8988T (cell line): ENCODE data around the gene KIF9.
A peak's percentile ranks its signal among the peaks of the same experiment; 100 is the strongest.
"Not testable (repeated sequence)": the region's sequence is repeated elsewhere in the genome, so short reads cannot be mapped to it uniquely, and the experiment has no call there.

Experiments used
- DNase-seq: peaks from one replicate; pipeline ENCODE4 v3.0.0; 2011

KIF9 gene

GRCh38 chr3:47282424-47283192, at the start of gene KIF9, which contains the start of gene KLHL18:
Gene KIF9, minus strand, starts transcription at chr3:47282799. Its CDS starts 5,425 bp downstream, at chr3:47277374.
Gene KLHL18, plus strand, starts transcription at chr3:47282944. Its CDS starts 22 bp downstream, at chr3:47282966.
- peak; percentile 89 for DNase-seq

DNA sequence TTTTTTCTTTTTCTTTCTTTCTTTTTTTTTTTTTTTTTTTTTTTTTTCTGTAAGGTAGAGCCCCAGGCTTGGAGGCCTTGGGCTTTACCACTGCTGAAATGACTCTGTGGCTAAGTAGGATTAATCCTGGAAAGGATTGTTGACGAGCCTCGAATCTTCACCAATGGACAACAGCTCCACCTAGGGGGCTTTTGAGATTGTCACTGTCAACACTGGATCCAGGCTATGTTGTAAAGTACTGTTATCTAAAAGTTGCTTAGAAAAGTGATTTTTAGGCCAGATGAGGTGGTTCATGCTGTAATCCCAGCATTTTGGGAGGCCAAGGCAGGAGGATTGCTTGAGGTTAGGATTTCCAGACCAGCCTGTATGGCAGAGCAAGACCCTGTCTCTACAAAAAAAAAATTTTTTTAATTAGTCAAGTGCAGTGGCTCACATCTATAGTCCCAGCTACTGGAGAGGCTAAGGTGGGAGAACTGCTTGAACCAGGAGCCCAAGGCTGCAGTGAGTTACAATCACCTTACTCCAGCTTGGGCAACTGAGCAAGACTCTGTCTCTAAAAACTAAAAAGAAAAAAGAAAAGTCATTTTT, 41.8 kb upstream of the KIF9 start:
- DNase-seq = peak; percentile 53

DNA sequence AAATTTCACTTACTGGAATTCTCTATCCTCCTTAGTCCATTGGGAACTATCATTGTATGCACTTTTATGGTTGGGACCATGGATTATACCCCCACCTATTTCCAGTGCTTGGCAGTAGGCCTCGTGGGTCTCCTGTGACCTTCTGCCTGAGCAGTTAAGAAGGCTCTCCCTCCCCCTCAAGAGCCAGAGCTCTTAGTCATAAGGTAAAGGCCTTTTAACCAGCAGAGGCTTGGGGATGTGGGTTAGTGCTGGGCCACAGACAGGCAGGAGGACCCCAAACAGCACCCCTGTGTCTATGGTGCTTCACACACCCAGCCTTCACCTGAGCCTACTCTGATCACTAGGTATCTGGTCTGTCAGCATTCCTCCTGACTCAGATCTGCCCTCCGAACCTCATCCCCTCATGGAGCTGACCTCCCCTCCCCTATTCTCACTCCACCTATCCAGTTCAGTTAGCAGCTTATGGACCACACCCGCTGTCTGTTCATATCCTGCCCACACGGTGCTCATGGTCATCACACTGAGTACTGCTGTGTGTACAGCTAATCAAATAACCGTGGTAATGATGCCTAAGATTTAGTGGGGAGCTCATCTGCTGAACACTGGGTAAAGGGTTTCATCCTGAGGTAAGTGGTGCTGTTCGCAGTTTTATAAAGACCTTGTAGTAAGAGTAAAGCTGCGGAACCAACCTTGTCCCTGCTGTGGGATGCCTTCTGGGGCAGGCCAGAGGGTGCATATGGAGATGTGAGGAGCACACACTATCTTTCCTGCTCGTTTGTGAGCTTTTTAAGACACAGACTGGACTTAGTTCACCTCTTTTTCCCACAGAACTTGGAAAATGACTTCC, 41.1 kb upstream of the KIF9 start:
- no peak for DNase-seq

- no peak for DNase-seq
Observed at GRCh38 chr3:47319956-47320355, 37.4 kb upstream of the KIF9 start.

GRCh38 chr3:47318916-47319315, 36.3 kb upstream of the KIF9 start:
- DNase-seq = no peak

DNA sequence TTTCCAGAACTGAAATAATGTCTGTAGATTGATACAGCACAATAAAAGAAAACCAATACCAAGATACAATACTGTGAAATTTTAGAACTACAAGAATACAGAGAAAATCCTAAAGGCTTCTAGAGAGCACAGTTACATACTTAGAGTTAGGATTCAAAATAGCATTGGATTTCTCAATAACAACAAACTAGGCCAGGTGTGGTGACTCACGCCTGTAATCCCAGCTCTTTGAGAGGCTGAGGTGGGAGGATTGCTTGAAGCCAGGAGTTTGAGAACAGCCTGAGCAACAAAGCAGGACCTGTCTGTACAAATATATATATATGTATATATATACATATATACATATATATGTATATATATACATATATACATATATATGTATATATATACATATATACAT, 33.6 kb upstream of the KIF9 start:
- not testable (repeated sequence) for DNase-seq

DNA sequence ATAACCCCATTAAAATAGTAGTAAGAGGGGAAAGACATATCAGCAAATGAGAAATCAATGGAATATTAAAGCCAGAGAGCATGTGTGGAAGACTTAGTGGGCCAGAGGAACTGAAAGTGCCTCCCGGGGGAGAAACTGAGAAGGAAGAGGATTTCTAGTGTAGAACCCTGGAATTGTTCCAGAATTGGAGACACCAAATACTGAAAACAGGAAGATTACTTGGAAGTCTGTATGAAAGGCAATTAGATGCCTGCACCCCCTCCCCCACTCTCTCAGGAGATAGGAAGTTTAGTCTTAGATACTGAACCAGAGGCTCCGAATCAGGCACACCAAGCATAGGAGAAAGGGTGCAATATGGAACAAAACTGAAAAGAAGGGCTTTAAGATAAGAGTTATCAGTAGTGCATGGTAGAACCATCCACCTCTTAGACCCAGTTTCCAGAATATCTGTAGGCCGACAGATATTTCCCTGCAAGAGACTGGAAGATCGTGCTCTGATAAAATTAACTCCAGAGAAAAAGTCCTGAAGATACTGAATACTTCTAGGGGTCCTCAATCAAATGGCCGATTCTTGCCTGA, 32.6 kb upstream of the KIF9 start:
- no peak for DNase-seq

- no peak for DNase-seq
Observed at GRCh38 chr3:47314056-47314764, 31.6 kb upstream of the KIF9 start.

GRCh38 chr3:47313341-47314055, 30.9 kb upstream of the KIF9 start:
- DNase-seq = no peak

GRCh38 chr3:47310391-47310790, 27.8 kb upstream of the KIF9 start:
- no peak for DNase-seq

DNA sequence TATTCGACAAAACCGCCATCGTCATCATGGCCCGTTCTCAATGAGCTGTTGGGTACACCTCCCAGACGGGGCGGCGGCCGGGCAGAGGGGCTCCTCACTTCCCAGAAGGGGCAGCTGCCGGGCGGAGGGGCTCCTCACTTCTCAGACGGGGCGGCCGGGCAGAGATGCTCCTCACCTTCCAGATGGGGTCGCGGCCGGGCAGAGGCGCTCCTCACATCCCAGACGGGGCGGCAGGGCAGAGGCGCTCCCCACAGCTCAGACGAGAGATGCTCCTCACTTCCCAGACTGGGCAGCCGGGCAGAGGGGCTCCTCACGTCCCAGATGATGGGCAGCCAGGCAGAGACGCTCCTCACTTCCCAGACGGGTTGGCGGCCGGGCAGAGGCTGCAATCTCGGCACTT, 26.6 kb upstream of the KIF9 start:
- DNase-seq = not testable (repeated sequence)

DNA sequence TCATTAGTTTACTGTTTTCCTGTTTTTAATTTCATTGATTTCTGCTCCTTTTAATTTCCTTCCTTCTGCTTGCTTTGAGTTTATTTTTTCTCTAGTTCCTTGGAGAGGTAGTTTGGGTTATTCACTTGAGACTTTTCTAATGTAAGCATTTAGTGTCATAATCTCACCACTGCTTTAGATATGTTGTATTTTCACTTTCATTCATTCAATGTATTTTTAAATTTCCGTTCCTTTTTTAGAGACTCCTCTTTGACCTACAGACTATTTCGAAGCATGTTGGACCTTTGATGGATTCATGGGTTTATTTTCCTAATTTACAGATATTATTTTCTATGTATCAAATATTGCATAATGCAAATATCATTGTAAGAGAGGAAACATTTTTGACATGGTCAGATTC, 23.4 kb upstream of the KIF9 start:
- no peak for DNase-seq

DNA sequence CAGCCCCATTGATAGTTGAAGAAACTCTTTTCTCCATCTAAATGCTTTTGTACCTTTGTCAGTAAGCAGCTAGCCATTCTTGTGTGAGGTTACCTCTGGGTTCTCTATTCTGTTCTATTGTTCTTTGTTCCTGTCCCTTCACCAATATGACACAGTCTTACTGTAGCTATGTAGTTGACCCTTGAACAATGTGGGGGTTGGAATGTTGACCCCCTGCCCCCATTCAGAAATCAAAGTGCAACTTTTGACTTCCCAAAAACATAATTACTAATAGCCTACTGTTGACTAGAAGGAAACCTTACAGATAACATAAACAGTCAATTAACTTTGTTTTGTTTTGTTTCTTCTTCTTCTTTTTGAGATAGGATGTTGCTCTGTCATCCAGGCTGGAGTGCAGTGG, 18.9 kb upstream of the KIF9 start:
- no peak for DNase-seq

GRCh38 chr3:47299381-47300318, 17.1 kb upstream of the KIF9 start:
- no peak for DNase-seq

DNA sequence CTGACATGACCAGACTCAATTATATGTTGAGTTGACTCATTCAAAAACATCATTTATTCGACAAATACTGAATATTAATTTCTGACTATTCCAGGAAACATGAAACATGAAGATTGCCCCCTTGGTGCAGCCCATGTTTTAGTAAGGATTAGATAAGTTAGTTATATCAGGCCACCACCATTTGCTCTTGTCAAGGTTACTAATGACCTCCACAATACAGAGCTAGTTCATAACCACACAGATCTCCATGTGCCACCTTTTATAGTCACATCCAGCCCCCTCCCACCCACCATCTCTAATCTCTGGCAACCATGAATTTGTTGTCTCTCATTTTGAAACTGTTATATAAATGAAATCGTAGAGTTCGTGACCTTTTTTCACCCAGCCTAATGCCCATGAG, 15.8 kb upstream of the KIF9 start:
- DNase-seq = no peak

DNA sequence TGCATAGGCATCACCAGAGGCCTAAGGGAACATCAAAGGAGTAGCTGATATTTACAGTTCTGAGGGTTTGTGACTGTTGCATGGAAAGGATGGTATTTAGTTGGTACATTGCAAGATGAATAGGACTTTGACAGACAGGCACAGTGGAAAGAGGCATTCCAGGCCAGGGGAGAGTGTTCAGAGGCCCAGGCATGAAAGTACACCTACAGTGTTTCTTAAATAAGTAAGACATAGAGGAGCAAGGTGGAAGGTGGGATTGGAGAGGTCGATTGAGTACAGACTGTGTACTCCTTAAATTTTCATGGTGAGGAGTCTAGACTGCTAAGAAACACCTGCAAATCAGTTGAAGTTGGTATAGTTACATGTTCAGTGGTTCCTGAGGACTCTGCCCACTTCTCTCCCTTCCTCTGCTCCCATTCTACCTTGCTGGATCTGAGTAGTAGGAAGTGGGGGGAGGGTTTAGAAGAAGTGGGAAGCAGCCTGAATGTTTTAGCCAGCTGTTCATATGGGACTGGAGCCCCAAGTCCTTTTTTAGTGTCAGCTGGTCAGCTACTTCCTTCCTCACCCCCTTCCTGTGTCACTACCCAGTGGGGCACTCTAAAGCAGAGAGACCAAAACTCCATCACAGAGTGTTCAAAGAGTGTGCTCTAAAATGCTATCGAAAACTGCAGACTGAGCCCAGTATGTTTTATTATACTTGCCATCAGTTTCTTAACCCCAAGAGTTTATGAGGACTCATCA, 14.1 kb upstream of the KIF9 start:
- no peak for DNase-seq

DNA sequence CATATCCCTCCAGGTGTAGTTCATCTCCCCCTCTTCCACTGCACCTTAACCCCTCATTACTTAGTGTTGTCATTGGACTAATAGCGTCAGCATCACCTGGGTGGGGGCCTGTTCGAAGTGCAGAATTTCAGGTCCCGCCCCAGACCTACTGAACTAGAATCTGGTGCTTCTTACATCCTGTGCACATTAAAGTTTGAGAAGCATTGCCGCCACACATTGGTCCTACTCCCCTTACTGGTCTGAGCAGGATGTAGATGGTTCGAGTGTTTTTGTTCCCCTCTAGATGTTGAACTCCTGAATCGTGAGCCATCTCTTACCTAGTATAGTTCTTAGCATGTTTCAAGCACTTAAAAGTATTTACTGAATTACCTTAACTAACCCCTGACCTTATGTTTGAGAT, 13.4 kb upstream of the KIF9 start:
- DNase-seq = no peak

- no peak for DNase-seq
Observed at GRCh38 chr3:47295322-47295721, 12.7 kb upstream of the KIF9 start.

DNA sequence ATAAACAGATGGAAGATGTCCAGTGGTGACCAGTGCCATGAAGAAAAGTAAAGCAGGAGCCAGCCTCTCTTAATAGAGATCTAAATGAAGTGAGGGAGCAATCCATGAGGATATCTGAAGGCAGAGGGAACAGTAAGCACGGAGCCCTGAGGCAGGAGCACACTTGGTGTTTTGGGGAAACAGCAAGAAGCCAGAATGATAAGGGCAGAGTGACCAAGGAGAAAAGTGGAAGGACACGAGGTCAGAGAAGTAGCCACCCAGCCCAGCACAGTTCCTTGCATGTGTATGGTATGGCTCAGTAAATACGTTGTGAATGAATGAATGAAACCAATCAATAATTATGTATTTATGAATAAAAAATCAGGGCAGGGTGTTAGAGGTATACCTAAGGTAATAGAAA, 11.8 kb upstream of the KIF9 start:
- no peak for DNase-seq

DNA sequence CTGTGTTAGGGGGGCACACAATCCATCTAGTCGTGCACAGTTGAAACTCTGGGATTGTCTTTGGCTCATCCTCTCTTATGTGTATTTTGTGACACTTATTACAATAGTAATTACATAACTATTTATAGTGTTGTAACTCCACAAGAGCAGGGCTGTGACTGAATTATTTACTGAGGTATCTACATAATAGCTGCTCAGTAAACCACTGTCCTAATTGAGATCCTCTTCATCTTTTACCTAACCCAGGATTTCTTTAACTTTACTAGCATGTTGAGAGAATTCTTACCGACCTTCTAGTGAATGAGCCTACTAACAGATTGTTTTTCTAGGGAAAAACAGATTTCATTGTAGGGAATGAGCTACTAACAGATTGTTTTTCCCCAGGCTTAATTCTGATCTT, 11.2 kb upstream of the KIF9 start:
- DNase-seq = no peak
